NCI-H524 treated with DMSO at 0.1 percent for 48 hours (cell line): Measurements from ENCODE around the gene NOS2.
"Not testable (repeated sequence)": the region's sequence is repeated elsewhere in the genome, so short reads cannot be mapped to it uniquely, and the experiment has no call there.

Source experiments
- DNase-seq: peaks from one replicate; lab custom pipeline; 2025; lab: John Stamatoyannopoulos, UW

NOS2 gene

DNA sequence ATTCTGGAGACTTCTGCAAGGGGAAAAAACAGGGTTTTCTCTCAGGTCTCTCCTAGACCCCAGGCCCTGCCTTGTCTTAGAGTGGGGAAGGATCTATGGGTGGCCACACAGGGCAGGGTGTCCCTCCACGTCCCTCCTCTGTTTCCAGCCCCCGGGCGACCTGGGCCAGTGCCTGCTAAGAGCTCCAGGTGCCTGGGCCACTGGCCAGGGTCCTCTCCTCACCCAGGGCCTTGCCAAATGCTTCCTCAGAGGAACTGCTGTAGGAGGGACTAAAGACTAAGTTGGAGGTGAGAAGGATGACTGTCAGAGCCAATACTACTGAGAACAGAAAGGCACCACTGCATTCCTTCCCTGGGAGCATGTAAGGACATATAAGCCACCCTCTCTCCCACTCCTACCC, 11.4 kb downstream of the NOS2 start:
- DNase-seq, result no peak

DNA sequence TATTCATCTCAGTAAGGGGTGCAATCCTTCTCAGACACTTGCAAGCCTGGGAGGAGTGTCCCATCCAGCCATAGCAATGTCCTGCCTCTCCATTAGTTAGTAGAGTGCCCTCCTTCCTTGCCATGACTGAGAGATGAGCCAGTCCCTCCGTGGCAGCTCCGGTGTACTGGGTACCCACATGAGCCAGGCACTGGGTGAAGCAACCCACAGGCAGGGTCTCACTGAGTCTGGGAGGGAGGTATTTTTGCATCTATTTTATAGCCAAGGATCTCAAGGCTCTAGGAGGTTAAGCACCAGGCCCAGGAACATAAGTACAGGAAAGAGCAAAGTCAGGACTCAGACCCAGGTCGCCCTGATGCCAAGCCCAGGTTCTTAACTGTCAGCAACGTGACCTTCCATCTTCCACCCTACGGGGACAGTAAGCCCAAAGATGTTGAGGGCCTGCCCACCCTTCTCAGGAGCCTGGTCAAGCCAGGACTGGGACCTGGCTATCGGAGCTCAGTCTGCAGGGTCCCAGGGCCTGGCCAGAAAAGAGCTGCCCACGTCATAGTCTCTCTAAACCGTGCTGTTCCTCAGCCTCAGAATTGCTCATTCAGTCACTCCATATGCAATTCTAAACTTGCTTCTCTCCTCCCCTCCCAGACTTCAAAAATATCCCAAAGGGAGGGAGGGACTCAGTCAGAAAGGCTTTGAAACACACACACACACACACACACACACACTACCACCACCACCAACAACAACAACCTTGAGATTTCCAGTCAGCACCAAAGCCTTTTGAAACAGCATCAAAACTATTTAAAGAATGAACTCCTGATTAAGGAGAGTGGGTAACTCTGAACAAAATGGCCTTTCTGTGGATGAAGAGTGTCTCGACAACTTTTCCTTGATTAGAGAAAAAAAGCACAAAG, 16.6 kb downstream of the NOS2 start:
- no peak for DNase-seq

DNA sequence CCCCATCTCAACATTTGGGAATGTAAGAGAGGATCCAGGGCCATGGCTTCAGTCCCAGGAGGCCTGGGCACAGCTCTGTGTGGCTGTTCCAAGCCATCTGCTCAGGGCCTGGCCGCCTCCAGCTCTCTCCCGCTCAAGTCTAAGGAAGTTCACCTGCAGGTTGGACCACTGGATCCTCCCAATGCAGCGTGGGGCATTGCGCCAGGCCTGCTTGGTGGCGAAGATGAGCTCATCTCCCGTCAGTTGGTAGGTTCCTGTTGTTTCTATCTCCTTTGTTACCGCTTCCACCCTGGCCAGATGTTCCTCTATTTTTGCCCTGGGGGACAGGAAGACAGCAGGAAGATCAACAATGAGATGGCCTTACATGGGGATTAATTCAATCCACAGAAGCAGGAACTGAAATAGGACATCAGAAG, 17.5 kb downstream of the NOS2 start:
- DNase-seq, result no peak

DNA sequence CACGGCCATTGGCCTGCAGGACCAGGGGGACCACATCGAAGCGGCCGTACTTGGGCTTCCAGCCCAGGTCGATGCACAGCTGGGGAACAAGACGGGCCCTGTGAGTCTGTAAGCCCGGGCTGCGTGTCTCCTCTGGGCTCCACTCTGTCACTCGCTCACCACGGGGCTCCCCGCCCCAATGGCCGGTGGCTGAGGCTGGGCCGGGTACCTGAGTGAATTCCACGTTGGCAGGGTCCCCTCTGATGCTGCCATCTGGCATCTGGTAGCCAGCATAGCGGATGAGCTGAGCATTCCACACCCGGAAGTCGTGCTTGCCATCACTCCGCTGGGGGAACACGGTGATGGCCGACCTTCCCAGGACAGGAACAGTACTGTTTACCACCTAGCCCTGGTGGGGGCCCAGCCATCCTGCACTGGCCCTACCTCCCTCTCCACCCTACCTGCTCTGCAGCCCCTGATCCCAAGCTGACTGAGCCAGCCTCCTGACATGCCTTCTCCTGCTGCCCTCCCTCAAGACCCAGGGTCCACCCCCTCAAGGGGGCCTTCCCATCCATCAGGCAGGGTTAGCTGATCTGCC, 19.4 kb downstream of the NOS2 start:
- DNase-seq, result no peak

DNA sequence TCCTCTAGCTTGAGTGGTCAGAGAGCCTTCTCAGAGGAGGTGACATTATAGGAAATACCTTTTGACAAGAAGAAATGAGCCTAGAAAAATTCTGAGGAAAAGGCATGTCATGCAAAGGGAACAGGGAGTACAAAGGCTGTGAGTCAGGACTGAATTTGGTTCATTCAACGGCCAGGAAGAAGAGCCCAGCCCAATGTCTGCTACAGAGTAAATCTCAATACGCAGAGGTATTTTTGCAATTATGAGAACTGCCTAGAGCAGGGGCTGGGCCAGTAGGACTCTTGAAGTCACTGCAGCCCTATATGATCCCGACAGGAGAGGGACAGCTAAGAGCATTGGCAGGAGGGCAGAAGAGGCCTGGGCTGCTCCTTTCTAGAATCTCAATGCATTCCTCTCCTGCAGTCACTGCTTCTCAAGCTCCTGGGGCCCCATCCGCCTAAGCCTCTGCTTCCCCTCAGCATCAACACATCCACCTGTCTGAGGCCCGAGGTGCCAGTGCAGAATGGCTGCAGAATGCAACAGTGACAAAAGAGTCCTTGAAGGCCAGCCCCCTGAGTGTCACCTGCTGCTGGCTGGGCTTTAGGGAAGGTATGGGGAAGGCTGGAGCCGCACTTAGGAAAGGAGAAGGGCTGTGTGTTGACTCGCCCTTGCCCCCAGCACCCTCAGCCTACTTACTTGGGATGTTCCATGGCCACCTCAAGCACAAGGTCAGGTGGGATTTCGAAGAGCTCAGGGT, 20.1 kb downstream of the NOS2 start:
- no peak for DNase-seq

DNA sequence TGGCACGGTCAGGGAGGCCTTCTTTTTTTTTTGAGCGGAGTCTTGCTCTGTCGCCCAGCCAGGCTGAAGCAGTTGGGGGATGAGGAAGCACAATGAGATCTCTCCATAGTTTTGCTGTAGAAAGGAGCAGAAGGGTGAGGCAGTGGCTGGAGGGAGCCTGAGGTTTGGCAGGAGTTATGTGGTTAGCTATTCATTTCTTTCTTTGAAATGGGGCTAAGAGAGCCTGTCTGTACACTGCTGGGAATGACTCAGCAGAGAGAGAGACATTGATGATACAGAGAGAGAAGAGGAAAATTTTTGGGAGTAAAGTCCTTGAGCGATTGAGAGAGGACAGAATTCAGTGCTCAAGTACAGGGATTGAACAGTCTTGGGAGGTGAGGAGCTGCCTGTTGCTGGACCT, 22.1 kb downstream of the NOS2 start:
- no peak for DNase-seq

DNA sequence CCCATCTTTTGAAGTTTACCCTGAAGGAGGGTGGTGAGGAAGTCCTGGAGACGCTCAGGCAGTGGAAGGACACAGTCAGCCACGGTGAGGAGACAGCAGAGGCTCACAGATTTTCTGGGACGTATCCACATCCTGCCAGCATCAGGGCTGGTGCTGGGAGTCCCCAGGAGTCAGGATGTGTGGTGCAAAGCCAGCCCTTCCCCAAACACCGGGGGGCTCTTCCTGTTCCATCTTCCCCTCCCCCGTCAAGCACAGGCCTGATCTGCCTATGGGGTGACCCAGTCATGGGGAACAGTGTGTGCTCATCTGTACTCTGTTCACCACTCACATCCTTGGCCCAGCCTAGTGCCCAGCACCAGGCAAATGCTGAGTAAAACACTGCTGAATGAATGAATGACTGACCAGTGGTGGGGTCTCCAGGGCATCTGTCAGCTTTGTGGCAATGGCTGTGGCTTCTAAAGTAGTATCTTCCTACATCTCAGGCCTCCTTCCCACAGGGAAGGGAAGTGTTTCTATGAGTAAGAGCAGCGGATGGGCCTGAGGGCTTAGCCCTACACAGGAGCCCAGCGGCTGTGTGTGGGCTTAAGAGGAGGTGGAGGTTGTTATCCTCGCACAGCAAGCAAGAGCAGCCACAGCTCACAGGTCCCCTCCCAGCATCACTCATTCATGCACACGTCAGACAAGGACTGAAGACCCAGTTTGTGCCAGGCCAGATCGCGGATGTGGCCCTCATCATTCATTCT, 23.3 kb downstream of the NOS2 start:
- DNase-seq, result no peak

DNA sequence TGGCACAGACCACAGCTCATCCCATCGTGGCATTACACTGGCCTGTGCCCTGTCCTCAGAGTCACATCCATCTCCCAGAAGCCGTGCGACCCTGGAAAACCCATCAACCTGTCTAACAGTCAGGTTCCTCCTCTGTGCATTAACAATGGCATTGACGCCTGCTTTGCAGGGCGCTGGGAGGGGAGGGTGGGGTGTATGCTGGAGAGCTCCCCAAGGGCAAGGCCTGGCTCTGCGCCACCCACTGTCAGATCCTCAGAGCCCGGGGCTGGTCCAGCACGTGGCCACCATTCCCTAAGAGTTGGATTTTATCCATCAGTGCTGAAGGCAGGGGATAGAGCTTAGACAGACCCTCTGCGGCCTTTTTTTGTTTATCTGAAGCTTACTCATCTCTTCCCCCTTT, 28.7 kb downstream of the NOS2 start:
- DNase-seq, result no peak

DNA sequence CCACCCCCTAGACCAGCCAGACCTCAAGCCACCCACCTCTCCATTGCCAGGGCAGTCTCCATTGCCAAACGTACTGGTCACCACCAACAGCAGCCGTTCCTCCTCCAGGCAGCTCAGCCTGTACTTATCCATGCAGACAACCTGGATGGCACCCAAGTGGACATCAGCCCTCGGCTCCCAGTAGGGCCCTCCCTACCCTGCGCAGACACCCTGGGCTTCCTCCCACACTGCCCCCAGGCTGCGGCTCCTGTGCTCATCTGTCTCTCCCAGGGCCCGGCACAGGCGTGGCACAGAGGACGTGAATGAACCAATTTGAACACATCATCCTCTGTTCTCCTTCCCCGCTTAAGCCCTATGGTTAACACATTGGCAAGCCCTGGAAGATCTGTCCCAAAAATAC, 29.5 kb downstream of the NOS2 start:
- no peak for DNase-seq

DNA sequence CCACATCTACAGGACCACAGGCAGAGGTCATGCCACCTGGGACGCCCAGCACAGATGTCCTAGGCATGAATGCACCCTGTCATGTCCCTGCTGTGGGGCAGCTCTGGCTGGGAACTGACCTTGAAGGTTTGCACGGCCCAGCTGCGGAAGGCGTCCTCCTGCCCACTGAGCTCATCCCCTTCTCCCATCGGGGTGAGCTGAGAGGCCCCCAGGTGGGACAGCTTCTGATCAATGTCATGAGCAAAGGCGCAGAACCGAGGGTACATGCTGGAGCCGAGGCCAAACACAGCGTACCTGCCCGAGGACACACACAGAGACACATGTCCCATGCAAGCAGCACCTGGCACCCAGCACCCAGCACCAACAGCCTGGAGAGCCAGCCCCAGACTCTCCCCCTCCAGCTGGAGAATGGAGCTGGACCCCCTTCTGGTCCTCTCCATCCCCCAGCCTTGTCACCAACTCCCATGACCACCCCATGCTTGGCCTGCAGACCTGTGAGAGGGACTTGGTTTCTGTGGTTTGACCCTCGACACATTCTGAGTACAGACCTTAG, 31.4 kb downstream of the NOS2 start:
- DNase-seq, result no peak

DNA sequence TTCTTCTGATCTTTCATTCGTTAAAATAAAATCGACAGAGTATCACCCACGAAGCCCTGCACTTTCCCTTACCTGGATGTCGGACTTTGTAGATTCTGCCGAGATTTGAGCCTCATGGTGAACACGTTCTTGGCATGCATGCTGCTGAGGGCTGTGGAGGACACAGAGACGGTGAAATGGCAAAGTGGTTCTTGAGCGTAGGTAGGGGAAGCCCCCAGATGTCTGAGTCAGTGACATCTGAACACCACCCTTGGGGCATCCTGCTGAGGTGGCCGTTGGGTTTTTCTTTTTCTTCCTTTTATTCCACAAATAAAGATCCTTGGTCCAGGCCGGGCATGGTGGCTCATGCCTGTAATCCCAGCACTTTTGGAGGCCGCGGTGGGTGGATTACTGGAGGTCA, 33.9 kb downstream of the NOS2 start:
- no peak for DNase-seq

DNA sequence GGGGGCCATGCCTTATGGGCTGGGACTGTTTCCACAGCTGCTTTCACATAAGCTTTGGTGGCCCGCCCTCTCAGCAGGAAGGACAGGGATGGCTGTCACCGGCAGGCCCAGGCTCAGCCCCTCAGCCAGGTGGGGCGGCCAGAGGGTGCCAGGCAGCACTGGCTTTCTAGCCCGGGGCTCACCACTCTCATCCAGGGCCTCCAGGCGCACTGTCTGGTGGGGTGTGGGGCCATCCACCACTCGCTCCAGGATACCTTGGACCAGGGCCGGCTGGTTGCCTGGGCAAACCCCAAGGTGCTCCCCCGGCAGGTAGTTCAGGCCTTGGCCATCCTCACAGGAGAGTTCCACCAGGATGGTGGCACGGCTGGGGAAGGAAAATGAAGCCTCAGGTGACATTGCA, 35.0 kb downstream of the NOS2 start:
- no peak for DNase-seq

DNA sequence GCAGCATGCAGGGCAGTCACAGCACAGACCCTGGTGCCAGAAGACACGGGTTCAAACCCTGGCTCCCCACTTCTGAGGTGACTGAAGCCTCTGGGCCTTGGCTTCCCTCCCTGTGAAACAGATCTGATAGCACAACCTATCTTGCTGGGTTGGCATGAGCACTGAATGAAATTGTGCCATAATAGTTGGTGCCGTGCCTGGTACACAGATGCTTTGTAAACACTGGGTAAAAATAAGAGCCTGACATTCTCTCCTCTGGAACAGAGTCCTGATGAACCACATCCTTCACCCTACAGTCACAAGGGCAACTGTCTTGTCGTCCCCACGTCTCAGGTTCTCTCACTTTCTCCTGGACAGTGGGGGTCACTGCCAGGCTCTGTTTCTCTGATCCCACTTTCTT, 35.7 kb downstream of the NOS2 start:
- DNase-seq, result no peak

DNA sequence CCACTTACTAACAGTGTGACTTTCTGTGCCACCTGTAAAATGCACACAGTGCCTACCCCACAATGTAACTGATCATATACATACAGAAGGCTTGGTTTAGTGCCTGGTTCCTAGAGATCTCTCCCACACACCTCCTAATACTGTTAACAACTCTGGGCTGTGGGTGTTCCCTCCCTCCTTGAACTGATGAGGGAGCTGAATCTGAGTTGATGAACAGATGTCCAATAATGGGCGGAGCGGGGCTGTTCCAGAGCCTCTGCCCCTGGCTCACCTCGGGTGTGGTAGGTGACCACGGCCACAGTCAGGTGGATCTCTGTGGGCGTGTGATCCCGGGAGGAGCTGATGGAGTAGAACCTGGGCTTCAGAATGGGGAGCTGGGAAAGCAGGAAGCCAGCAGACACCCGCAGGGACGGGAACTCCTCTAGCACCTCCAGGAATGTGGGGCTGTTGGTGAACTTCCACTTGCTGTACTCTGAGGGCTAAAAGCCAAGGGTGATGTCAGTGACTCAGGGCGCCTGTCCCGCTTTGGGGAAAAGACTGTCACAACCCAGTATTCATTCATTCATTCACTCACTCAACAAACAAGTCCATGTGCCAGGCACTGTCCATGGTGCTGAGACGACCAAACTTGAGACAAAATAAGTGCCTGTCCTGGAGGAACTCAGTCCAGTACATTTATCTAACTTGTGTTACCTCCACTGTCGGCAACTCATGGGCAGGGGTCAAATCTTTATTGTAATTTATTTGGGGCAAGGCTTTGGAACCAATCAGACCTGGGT, 37.6 kb downstream of the NOS2 start:
- DNase-seq, result peak; percentile 51

DNA sequence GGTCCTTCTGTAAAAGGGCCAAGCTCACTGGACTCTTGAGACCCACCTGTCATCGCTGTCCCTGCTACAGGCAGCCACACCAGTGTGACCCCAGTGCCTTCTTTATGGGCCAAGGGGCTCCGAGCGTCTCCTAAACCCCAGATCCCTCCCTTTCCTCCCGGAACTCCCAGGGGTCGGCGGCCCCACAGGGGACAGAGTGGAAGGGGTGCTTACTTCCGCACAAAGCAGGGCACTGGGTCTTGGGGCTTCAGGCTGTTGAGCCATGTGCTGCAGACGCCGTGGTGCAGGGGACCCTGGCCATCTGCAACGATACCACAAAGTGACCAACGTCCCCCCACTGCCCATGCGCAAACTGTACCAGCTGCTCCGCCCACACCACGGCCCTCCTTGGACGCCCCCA, 39.4 kb downstream of the NOS2 start:
- not testable (repeated sequence) for DNase-seq

DNA sequence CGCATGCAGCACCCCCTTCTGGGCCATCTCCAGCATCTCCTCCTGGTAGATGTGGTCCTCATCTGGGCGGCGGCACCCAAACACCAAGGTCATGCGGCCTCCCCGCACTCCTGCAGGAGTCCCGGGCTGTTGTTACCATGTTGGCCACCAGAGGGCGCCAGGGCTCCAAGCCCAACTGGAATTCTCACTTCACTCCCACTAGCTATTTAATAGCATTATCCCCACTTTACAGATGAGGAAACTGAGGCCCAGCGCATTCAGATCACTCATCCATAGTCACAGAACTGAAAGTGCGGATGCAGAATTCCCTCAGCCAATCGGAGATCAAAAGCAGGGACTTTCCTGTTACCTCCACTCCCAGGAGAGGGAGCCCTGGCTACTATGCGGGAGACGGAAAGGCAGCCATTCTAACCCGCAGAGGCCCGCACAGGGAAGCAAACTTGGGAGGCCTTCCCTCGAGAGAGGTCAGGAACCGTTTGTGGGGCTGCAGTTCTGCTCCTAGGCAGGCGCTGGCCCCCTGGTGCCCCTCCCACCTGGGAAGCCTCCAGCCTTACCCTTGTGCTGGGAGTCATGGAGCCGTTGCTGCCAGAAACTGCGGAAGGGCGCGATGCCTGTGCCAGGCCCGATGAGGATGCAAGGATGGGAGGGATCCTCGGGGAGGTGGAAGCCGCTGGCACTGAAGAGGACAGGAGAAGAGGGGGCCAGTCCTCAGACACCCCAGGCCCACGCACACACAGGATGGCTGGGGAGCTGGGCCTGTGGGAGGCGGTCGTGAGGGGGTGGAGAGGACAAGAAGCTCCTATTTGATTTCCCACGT, 40.1 kb downstream of the NOS2 start:
- DNase-seq, result no peak

DNA sequence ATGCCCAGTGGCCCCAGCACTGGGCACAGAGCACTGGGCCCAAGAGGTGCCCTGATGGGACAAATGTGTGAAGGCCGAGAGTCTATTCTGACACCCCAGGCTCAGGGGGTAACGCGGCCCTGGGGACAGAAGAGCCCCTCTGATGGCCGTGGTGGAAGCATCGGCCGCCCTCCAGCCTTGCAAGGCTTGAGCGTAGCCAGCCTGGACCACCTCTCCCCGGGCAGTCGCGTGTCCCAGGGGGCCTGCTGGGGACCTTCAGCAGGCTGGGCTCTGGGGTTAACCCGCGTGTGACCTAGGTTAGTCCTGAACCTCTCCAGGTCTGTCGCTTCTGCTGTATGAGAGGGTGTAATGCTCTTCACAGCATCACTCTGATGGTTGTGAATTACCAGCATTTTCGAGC, 40.8 kb downstream of the NOS2 start:
- DNase-seq, result no peak

DNA sequence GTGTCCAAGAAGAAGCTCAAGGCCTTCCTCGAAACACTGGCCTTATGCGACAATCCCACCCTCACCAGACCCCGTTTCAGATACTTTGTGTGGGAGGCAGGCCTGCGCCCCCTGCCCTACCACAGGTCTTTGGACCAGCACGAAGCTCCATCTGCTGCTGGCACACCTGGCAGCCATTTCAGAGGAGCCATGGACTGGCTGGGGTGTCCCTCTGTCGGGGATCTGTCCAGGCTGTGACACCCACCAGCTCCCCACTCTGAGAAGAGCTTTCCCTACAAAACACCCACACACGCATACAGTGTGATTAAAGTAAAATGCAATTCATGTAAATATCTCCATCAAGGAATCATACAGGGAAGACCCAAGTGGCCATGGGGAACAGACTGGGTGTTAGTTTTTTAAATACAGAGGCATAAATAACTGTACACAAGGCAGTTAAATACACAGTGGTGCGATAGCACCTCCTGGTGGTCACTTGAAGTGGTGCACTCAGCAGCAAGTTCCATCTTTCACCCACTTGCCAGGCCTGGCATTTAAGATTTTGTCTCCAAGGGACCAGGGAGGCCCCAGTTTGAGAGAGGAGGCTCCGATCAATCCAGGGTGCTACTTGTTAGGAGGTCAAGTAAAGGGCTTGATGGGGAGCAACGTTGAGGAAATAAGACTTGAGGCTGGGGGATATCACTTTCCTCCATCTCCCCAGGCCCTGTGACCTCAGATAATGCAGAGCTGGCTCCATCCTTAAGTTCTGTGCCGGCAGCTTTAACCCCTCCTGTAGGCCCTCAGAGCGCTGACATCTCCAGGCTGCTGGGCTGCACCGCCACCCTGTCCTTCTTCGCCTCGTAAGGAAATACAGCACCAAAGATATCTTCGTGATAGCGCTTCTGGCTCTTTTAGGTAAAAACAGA, 43.6 kb downstream of the NOS2 start:
- DNase-seq, result no peak

DNA sequence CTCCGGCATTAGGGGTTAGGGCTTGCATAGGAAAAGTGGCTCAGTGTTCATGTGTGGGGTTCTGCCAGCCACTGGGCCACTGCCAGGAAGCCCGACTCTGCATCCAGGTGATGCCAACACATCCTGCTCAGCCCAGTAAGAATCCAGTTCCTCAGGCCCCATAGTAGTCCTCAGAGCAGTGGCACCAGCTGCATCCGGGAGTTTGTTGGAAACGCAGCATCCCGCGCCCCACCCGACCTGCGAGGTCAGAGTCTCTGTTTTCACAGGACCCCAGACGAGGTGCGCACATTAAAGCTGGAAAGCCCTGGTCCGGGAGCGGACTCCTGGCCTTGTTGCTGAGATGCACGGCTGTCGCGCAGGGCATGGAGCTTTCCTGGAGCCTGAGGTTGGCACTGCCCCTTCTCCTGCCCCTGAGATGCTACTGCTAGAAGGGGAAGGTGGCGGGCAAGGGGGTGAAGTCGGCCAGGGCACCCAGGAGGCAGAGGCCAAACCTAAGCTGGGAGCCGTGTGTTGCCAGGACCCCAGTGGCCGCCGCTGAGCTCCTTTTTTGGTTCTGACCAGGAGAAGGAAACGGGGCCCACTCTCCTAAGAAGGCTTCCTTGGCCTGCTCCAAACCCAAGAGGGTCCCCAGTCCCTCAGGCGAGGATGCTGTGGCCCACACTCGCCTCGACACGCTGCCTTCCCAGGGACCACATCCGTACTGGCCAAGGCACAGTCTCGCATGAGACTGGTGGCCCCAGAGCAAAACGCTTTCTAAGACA, 44.4 kb downstream of the NOS2 start:
- DNase-seq, result no peak
